GM18508 (cell line): ENCODE data around the gene USP10.

Source experiments
- ATAC-seq: cut with Tn5 transposase; IDR thresholded peaks from one replicate; pipeline ENCODE4 v1.9.1; 2021; ENCODE audit warnings: moderate number of reproducible peaks; ENCODE audit not compliant: insufficient read depth, unreplicated experiment

The USP10 gene

DNA sequence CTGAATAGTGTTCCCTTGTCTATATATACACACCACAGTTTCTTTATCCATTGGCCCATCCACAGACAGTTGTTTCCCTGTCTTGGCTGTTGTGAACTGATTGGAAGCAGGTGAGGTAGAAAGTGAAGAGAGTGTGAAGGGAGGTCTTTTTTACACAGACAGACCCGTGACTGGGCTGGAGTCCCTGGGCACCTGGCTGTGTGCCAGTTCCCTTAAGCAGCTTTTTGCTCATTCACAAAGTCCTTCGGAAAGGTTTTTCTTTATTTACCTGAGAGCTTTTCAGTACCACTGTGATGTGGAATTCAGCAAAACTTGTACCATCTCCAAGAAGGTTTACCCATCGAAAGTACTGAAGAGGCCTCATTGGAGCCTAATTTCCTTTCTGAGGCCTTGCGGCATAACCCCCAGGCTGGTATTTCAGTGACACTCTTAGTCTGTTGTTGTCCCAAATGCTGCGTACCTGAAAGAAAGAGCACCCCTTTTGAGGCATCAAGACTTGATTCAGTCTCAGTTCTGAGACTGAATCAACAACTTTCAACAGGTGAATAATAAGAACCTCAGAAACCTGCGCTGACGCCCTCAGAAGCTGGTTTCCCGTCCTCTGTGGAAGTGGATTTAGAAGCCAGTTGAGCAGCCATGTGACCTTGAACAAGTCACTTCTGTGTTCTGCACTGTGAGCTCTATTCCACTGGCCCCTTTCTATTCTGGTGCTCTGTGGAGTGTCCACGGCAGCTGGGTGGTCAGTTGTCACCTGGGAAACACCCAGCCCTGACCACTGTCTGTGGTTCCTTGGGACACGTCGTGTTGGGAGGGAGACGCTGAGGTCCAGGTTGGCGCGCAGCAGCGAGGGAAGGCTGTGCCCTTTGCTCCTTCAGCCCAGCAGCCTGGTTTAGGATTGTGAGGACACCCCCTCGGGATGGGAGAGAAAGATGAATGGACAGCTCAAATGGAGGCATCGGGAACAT, 66.1 kb downstream of the USP10 start:
- no peak for ATAC-seq

DNA sequence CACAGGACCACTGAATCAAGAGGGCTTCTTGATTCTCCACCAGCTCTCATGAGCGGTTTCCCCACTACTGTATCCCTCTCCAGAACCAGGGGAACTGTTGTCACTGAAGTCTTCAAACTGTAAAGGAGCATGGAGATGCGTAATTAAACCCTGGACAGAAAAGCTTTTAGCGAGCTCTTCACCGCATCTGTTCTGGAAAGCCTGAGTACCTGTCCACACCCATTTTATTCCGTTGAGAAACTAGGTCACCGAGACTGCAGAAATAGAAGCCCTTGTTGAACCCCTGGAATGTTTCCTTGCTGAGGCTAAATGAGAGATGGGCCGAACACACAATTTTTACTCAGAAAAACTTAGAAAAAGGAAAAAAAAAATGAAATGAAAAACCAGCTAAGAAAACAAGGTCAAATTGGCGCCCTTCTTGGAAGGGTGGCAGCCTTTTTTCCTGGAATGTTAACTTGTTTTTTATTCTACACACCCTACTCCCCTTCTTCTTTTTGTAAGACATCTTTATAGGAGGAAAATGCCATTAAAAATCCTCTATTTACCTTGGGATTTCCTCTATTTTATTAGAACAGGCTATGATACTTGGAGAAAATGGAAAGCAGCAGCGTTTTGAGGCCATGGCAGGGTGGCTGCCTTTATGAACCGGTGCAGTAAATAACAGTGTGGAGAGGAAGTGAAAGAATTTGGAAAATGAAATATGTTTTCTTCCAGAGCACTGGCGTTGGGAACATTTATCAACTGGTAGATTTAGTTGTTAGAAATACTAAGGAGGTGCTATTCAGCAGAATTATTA, 67.4 kb downstream of the USP10 start:
- no peak for ATAC-seq

DNA sequence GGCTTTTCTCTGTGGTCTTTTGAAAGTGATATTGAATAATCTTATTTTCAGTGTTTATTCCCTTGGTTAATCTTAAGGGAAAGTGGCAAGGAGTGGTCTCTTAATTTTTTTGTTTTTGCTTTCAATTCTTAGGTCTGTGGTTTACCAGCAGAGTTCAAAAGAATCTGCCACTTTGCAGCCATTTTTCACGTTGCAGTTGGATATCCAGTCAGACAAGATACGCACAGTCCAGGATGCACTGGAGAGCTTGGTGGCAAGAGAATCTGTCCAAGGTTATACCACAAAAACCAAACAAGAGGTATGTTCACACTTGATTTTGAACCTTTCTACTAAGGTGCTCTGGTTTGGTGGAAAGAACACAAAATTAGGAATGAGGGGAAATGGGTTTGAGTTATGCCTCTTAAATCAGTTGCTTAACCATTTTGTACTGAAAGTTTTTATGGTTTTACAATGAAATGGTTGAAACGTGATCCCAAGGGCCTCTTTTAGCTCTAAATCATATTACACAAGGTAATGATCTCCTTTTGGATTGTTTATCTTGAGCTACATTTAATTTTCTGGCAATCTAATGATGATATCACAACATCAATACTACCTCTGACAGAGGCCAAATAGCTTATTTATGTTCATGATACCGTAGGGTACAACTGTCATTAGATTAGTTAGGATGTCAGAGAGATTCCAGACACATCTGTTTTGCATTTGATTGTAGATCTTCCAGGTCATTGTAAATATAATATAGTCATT, 68.4 kb downstream of the USP10 start:
- no peak for ATAC-seq

DNA sequence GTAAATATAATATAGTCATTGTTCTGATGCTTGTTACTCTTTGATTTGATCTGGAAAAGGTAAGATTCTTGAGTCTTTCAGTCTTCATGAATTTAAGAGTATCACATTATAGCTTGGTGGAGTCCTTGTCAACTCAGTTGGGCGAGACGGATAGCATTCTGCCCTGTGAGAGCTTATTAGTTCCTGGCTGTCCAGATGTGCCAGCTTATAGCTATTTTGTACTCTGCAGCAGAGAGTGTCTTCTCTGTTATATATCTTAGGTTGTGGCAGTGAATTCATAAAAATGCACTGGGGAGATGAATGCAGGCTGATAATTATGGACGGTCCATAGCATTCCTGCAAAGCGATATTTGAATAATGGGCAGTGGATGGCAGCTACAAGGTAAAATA, 69.0 kb downstream of the USP10 start:
- no peak for ATAC-seq

DNA sequence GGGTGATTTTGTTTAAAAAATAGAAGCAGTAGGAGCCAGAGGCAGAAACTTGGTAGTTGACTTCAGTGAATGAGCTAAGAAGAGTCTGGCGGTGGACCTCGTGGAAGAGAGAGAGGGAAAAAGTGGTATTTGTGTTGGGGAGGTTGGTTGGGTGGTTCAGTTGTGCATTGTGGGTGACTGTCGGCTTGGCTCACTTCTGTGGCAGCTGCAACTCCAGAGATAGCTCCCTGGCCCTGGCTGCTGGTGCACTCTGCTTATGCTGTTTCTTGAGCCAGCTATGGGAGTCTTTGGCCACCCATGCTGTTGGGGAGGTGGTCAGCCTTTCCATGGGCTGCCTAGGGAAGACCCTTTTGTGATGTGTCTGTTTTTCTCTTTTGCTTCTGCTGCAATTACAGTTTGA, 69.6 kb downstream of the USP10 start:
- no peak for ATAC-seq

DNA sequence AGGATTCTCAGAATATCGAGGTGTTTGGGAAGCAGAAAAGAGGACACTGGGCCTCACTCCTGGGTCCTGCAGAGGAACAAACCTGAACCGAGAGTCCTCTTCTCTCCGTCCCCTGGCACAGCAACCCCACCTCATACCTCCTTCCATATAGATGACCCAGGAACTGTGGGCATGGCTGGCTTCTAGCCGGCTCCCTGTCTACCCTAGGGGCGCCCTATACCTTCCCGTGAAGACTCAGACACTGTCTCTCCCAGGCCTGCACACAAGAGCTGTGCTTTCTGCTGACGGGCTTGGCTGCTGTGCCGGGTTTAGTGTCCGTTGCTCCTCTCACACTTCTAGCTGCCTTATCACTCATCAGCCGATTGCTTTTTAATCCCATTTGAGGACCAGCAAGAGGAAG, 73.5 kb downstream of the USP10 start:
- no peak for ATAC-seq

DNA sequence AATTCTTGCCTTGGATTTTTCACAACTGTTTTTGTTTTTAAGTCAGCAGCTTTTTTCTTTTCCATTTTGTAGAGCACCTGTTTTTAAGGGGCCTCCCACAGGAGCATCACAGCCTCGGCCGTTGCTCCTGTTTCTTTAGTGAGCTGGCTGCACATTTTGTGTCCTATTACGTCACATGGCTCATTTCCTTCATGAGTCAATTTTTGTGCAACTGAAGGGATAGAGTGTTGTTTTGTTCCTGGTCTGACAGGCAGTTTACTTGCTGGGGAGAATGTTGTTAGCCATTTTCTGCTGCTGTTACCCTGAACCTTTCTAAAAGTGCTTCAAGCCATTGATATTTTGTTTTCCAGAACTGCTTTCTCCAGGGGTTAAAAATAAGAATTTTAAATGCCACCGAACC, 75.0 kb downstream of the USP10 start:
- no peak for ATAC-seq

DNA sequence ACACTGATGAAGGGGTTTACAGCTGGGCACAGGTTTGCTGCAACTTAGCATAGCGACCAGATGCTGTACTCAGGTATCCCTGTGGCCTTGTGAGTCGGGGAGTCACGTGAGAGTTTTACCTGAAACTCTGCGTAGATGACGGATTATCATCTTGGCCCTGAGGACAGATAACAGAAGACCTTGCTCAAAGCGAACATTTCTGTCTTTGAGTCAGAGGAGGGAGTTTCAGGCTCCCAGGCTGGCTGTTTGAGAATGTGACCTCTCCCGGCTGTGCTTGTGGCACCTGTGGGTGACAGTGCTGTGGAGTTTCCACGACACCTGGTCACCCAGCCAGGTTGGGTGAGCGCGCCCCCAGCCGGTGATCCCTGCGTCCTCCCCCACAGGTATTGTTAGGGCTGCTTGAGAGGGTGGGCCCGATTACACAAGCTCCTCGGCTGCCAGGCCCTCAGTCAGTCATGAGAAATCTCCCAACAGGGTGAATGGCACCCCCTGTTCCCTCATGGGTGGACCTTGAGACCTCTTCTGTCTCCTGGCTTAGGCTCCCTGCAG, 75.5 kb downstream of the USP10 start:
- no peak for ATAC-seq

DNA sequence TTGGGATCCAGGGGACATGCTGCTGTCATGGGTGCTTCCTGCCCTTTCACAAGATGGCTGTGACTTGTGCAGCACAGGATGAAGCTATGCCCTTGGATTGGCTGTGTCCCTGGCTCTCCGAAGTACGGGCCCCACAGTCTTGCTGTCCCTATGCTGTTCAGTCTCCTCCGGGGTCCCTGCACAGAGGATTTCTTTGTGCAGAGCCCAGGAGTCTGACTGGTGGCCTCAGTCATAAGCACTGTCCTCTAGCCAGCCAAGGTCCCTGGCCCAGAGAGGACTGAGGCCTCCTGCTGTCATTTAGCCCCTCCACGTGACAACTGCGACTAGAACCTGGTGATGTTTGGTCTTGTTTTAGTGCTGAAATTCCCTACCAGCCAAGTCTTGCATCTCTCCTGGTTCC, 77.6 kb downstream of the USP10 start:
- ATAC-seq = no peak

DNA sequence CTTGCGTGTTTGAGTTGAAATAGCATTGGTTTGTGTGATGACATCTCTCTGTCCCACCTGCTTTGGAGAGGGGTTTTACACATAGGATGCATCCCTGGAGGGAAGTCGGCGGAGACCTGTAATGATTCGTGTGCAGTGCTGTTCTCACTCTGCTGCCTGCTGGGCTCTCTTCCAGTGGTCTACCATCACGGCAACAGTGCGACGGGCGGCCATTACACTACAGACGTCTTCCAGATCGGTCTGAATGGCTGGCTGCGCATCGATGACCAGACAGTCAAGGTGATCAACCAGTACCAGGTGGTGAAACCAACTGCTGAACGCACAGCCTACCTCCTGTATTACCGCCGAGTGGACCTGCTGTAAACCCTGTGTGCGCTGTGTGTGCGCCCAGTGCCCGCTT, 78.9 kb downstream of the USP10 start:
- no peak for ATAC-seq

DNA sequence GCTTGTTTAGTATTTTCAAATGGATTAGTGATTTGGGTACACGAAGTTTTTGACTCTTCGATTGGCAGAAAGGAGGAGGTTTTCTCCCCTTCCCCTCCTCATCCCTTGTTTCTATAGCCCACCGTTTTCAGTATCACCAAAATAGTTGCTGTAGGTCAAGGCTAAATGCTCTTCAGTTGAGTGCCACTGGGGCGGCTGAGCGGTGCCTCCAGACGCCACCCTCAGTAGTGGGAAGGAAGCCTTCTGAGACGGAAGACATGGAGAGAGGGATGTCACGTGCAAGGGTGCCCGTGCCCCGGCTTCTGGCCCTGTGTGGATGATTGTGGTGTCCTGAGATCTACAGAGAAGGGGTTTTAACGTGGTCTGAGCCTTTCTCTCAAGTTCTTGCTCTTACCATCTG, 80.3 kb downstream of the USP10 start:
- ATAC-seq = no peak

DNA sequence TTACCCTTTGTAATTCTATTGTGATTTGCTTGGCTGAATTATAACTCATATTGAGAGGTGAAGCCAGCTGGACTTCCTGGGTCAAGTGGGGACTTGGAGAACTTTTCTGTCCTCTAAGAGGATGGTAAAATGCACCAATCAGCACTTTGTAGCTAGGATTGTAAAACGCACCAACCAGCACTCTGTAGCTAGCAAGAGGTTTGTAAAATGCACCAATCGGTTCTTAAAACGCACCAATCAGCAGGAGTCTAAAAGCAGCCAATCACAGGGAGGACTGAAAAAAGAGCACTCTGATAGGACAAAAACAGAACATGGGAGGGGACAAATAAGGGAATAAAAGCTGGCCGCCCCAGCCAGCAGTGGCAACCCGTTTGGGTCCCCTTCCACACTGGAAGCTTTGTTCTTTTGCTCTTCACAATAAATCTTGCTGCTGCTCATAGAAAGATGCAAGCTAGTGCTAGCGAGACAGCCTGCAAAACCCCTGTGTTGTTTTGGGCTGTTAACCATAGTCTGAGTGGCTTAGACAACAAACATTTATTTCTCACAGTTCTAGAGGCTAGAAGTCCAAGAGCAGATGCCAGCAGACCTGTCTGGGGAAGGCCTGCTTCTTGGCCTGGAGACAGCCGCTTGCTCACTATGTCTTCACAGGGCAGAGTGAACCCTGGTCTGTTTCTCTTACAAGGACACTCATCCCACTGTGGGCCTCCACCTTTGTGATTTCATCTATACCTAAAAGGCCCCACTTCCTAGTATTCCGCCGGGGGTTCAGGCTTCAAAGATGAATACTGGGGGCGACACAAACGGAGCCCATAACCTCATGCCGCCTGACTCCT, 81.0 kb downstream of the USP10 start:
- no peak for ATAC-seq

DNA sequence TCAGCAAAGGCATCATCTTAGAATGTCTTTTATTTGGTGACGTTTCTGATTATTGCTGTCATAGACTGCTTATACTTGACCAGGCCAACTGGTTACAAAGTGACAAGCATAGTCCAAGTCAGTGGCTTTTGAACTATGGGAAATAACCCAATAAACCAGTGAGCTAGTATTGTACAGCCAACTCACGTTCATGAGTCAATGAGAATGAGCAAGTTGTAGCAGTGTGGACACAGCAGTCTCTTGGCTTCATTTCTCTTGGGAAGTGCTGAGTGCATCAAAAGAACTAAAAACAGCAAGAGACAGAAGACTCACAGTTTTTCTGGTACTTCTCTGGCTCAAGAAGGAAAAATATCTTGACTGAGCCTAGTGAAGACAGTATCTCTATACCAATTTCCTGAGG, 83.0 kb downstream of the USP10 start:
- no peak for ATAC-seq

DNA sequence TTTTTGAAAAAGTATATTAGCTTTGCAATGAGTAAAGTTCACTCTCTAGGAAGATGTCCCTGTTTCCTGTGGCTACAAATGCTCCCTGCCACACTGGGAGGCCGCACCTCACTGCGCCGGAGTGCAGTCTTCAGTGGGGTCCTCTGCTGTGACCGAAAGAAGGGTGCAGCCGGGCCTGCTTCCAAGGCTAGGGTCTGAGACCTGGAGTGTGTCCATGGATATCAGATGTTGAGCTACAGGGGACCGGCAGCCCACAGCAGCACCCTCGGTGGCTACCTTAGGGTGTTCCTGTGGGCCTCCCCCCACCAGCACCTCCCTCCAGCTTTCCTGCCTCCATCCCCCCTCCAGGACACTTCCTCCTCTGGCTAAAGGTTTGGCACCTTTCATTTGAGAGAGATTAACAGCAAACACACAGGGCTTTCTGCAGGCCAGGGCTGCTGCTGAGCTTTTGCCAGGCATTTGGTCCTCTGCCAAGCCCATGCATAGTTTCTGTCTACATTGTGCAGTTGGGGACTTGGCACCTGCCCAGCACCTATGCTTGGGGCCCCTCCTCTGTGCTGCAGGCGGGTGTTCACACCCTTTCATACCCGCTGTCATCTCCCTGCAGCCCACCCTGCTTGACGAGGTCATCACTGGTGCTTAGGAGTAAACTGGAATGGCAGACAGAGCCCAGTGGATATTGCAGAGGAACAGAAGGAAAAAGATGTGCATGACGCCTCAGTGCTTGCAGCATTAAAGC, 86.2 kb downstream of the USP10 start:
- ATAC-seq = no peak

DNA sequence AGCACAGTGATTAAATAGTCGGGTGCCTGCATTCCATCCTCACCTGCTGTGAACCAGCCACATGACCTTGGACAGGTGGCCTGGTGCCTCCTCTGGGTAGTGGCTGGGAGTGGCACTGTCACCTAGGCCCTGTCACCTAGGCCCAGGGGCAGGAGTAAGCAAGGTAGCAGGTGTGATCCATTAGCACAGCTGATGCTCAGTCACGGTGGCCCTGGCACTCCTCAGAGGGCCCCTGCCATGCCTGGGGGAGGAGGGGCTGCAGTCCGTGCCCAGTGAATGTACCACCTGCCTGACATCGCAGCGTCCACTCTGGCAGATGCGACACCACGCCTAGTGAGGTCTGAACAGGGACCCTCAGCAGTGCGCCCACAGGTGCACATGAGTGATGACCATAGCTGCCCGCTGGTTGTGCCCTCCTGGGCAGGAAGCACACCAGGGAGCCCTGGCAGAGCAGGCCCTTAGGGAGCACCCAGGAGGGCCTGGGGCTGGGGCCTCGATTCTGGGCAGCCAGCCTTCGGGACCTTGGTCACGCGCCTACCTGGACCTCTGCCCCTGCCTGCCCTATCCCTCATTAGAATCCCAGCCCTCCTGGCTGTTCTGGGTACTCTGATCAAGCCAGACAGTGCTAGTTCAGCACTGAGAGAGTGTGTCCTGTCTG, 86.9 kb downstream of the USP10 start:
- ATAC-seq = no peak

DNA sequence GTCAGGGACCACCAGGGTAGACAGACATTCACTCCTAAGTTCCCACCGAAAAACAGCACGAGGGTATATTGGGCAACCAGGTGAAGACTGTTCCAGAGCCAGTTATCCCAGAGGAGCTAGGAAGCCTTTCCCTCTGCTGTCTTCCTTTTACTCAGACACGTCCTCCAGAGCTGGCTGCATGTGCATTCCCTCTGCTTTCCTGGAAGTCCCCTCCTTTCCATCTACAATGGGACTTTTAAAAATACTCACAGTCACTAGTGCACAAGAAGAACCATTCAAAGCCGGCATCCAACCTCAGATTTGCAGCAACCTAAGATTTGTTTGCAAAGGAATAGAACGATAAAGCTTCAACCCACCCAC, 87.4 kb downstream of the USP10 start:
- ATAC-seq = no peak

DNA sequence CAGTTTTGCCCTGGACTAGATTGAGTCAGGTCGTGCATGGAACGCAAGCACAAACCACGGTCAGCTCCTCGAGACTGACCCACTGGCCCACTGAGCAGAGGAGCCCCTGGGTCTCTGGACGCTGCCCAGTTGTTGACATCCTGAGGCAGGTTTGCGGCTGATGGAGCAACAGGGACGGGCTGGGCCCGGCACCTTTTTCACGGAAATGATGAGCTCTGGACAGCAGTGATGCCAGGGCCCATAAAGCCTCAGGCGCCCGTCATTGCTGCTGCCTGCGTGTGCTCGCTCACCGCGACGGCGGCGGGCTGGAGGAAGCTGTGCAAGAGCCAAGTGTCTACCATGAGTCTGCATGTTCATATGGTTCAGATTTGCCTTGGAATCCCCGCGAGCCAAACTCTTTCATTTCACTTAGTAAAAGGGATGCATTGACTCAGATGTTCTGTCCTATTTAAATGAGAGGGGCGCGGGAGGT, 89.2 kb downstream of the USP10 start:
- no peak for ATAC-seq

DNA sequence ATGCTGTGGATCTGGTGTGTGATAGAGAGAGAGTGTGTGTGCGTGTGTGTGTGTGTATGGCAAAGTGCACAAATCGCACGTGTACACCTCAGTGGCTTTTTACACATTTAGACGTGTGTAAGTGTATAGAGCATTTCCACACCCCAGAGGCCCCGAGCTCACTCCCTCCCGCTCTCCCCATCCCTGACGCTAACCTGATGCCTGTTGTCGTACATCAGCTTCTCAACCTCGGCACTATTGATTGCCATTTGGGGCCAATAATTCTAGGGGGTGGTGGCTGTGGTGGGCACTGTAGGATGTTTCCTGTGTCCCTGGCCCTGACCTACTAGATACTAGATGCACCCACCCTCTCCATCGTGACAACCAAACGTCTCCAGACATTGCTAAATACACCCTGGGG, 89.6 kb downstream of the USP10 start:
- ATAC-seq = no peak
